ENCODE results near the gene TIAL1. TPM values are rescaled to one million over a fixed set of nuclear protein-coding genes. Genes with fewer than 3 reads are reported as not detected.
"Not testable (repeated sequence)": the region's sequence is repeated elsewhere in the genome, so short reads cannot be mapped to it uniquely, and the experiment has no call there.

The TIAL1 gene
- total RNA-seq, 1 experiment from 2014 or later: 174 TPM

DNA sequence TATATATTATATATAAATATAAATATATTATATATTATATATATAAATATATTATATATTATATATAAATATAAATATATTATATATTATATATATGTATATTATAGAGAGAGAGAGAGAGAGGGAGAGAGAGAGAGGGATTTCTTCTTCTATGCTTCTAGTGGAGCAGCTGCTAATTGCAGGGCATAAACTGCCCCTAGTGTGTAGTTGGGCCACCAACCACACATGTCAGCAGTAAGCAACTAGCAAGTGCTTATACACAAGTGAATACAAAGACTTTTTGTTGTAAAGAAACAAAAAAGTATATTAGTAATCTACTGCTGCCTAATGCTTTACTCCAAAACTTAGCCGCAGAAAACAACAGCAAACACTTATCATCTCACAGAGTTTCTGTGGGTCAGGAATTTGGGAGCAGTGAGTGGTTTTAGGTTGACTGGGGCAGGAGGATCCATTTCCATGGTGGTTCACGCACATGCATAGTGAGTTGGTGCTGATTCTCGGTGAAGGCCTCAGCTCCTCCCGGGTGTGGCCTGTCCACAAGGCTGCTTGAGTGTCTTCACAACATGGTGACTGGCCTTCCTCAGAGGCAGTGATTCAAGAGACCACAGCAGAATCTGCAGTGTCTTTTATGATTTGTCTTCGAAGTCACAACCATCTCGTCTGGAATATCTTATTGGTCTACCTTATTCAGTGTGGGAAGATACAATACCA lies 29.0 kb upstream of the TIAL1 start:
- POLR2A ChIA-PET: no interaction called here
- no peaks in the 10 kb centered on the region for H3K27me3 ChIP-seq (replicated peaks; ENCODE audit: control insufficient read depth, insufficient read depth, low read length)
- H3K36me3 ChIP-seq (ENCODE audit: control insufficient read depth, insufficient read depth, low read length): no peaks in the 10 kb centered on the region
- no peaks in the 10 kb centered on the region for H3K9me3 ChIP-seq
- DNase-seq: no peak
- no TSS peak for BruUV-seq (replicated peaks)
- Mint-ChIP-seq H3K9me3 (ENCODE audit: unreplicated experiment) (no peaks in the 10 kb centered on the region), H3K4me1 (ENCODE audit: low read depth, unreplicated experiment) (no peaks in the 10 kb centered on the region), H3K36me3 (ENCODE audit: insufficient read depth, unreplicated experiment) (no peaks in the 10 kb centered on the region), H3K4me3 (ENCODE audit: unreplicated experiment) (no peak overlapping the region), H3K27me3 (ENCODE audit: insufficient read depth, unreplicated experiment) (no peaks in the 10 kb centered on the region), H3K27ac (ENCODE audit: unreplicated experiment) (no peak overlapping the region)
- TF ChIP-seq, protein P1, sequence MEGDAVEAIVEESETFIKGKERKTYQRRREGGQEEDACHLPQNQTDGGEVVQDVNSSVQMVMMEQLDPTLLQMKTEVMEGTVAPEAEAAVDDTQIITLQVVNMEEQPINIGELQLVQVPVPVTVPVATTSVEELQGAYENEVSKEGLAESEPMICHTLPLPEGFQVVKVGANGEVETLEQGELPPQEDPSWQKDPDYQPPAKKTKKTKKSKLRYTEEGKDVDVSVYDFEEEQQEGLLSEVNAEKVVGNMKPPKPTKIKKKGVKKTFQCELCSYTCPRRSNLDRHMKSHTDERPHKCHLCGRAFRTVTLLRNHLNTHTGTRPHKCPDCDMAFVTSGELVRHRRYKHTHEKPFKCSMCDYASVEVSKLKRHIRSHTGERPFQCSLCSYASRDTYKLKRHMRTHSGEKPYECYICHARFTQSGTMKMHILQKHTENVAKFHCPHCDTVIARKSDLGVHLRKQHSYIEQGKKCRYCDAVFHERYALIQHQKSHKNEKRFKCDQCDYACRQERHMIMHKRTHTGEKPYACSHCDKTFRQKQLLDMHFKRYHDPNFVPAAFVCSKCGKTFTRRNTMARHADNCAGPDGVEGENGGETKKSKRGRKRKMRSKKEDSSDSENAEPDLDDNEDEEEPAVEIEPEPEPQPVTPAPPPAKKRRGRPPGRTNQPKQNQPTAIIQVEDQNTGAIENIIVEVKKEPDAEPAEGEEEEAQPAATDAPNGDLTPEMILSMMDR (IDR thresholded peaks at IDR 0.05; ENCODE audit: insufficient read depth in 1 of 2, low read depth in 1 of 2, low read length in 1 of 2, severe bottlenecking in 1 of 2, unreplicated experiment in 1 of 2): peak in 1 of 2 experiments; percentile 2
- CTCF ChIA-PET: no interaction called here
- H3K4me3 ChIP-seq (ENCODE audit: low read depth, low read length): no peak overlapping the region
- H3K4me1 ChIP-seq: peaks cover 5% of the 10 kb centered on the region; the same call in 1 of the 2 replicates
- intact Hi-C loops (cut with micrococcal nuclease; ENCODE audit: unreplicated experiment): no loop called here

DNA sequence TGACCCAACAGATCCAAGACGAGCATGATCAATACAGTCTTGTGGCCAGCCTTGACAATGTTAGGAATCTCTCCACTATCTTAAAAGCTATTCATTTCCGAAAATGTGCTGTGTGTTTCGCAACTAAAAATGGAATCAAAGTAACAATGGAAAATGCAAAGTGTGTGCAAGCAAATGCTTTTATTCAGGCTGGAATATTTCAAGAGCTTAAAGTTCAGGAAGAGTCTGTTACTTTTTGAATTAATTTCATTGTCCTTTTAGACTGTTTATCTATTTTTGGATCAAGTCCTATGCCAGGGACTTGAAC lies 24.3 kb upstream of the TIAL1 start:
- Mint-ChIP-seq H3K27me3 (ENCODE audit: insufficient read depth, unreplicated experiment) (no peaks in the 10 kb centered on the region), H3K27ac (ENCODE audit: unreplicated experiment) (no peak overlapping the region), H3K9me3 (ENCODE audit: unreplicated experiment) (no peaks in the 10 kb centered on the region), H3K4me3 (ENCODE audit: unreplicated experiment) (no peak overlapping the region), H3K36me3 (ENCODE audit: insufficient read depth, unreplicated experiment) (no peaks in the 10 kb centered on the region), H3K4me1 (ENCODE audit: low read depth, unreplicated experiment) (no peaks in the 10 kb centered on the region)
- POLR2A ChIA-PET: no interaction called here
- no TSS peak for BruUV-seq (replicated peaks)
- DNase-seq: no peak
- Histone ChIP-seq H3K4me1 (peaks cover 7% of the 10 kb centered on the region), H3K27me3 (replicated peaks; ENCODE audit: control insufficient read depth, insufficient read depth, low read length) (no peaks in the 10 kb centered on the region), H3K36me3 (ENCODE audit: control insufficient read depth, insufficient read depth, low read length) (no peaks in the 10 kb centered on the region), H3K4me3 (ENCODE audit: low read depth, low read length) (no peak overlapping the region), H3K9me3 (no peaks in the 10 kb centered on the region)
- TF ChIP-seq, protein P1 (IDR thresholded peaks at IDR 0.05; ENCODE audit: insufficient read depth in 1 of 2, low read depth in 1 of 2, low read length in 1 of 2, severe bottlenecking in 1 of 2, unreplicated experiment in 1 of 2): no peak
- CTCF ChIA-PET: no interaction called here
- intact Hi-C loops (cut with micrococcal nuclease; ENCODE audit: unreplicated experiment): no loop called here

DNA sequence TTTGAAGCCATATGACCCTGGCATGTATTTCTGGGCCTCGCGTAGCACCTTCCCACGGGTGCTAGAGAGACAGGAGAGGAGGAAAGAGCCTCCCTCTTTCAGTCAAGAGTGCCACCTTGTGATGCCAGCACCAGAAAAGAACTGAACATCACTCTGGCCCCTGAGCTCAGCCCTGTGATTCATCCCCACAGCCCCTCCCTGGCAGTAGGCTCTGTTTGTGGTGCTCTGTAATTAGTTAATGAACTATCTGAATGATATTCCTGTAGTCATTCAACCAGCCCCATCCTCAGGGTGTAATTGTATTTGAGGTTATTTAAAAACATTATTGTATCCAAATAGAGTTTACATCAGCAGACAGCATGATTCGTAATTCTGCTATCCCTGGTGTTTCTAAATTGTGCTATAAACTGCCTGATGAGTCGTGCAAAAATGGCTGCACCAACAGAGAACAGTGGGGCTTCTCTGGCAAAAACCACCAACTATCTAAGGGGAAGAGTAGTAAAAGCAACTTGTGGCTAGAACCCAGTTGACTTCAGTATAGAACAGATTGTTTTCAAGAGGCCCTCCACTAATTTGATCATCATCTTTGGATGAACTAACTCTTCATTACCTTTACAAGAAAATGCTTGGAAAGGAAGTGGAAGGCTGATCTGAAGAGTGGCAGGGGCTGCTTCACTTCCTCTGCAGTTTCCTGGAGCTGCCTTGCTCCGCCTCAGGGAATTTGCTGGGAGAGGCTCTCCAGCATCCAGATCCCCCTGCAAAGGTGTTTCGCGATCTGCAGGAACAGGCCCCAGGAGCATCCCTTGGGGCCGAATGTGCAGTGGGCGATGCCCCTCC lies 23.7 kb upstream of the TIAL1 start:
- no peaks in the 10 kb centered on the region for H3K27me3 Mint-ChIP-seq (ENCODE audit: insufficient read depth, unreplicated experiment)
- POLR2A ChIA-PET: no interaction called here
- BruUV-seq (replicated peaks): no TSS peak
- no peaks in the 10 kb centered on the region for H3K4me1 Mint-ChIP-seq (ENCODE audit: low read depth, unreplicated experiment)
- no peaks in the 10 kb centered on the region for H3K9me3 Mint-ChIP-seq (ENCODE audit: unreplicated experiment)
- no peak overlapping the region for H3K27ac Mint-ChIP-seq (ENCODE audit: unreplicated experiment)
- Histone ChIP-seq H3K4me1 (peaks cover 7% of the 10 kb centered on the region), H3K36me3 (ENCODE audit: control insufficient read depth, insufficient read depth, low read length) (no peaks in the 10 kb centered on the region), H3K27me3 (replicated peaks; ENCODE audit: control insufficient read depth, insufficient read depth, low read length) (no peaks in the 10 kb centered on the region), H3K4me3 (ENCODE audit: low read depth, low read length) (no peak overlapping the region), H3K9me3 (no peaks in the 10 kb centered on the region)
- intact Hi-C loops (cut with micrococcal nuclease; ENCODE audit: unreplicated experiment): no loop called here
- CTCF ChIA-PET: no interaction called here
- TF ChIP-seq, protein P1 (IDR thresholded peaks at IDR 0.05; ENCODE audit: insufficient read depth in 1 of 2, low read depth in 1 of 2, low read length in 1 of 2, severe bottlenecking in 1 of 2, unreplicated experiment in 1 of 2): no peak
- DNase-seq: no peak
- no peak overlapping the region for H3K4me3 Mint-ChIP-seq (ENCODE audit: unreplicated experiment)
- H3K36me3 Mint-ChIP-seq (ENCODE audit: insufficient read depth, unreplicated experiment): no peaks in the 10 kb centered on the region

DNA sequence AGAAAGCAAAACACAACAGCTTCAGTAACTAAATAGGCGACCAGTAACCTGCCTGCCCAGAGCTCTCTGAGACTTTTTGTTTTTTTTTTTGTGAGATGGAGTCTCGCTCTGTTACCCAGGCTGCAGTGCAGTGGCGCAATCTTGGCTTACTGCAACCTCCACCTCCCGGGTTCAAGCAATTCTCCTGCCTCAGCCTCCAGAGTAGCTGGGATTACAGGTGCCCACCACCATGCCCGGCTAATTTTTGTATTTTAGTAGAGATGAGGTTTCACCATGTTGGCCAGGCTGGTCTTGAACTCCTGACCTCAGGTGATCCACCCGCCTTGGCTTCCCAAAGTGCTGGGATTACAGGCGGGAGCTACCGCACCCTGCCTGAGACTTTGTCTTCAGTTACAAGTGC lies 23.0 kb upstream of the TIAL1 start:
- POLR2A ChIA-PET; H3K4me1 Mint-ChIP-seq (ENCODE audit: low read depth, unreplicated experiment); H3K27ac Mint-ChIP-seq (ENCODE audit: unreplicated experiment); H3K4me1 ChIP-seq; H3K4me3 Mint-ChIP-seq (ENCODE audit: unreplicated experiment); H3K36me3 Mint-ChIP-seq (ENCODE audit: insufficient read depth, unreplicated experiment); H3K9me3 Mint-ChIP-seq (ENCODE audit: unreplicated experiment); intact Hi-C loops (cut with micrococcal nuclease; ENCODE audit: unreplicated experiment); BruUV-seq (replicated peaks); H3K4me3 ChIP-seq (ENCODE audit: low read depth, low read length); H3K27me3 ChIP-seq (replicated peaks; ENCODE audit: control insufficient read depth, insufficient read depth, low read length); H3K36me3 ChIP-seq (ENCODE audit: control insufficient read depth, insufficient read depth, low read length); DNase-seq; H3K27me3 Mint-ChIP-seq (ENCODE audit: insufficient read depth, unreplicated experiment); H3K9me3 ChIP-seq: not testable (repeated sequence)
- CTCF ChIA-PET: interaction anchor here (0.6 kb wide), 1 partner anchor 16 kb away, joined by 4 read pairs; no protein-coding TSS in a partner anchor

Data from Caco-2 (cell line).